NCI-H146 (cell line): ENCODE data around the gene CRACDL.

ENCODE experiments used
- DNase-seq: peaks from one replicate; lab custom pipeline; 2025; lab: John Stamatoyannopoulos, UW

CRACDL gene

DNA sequence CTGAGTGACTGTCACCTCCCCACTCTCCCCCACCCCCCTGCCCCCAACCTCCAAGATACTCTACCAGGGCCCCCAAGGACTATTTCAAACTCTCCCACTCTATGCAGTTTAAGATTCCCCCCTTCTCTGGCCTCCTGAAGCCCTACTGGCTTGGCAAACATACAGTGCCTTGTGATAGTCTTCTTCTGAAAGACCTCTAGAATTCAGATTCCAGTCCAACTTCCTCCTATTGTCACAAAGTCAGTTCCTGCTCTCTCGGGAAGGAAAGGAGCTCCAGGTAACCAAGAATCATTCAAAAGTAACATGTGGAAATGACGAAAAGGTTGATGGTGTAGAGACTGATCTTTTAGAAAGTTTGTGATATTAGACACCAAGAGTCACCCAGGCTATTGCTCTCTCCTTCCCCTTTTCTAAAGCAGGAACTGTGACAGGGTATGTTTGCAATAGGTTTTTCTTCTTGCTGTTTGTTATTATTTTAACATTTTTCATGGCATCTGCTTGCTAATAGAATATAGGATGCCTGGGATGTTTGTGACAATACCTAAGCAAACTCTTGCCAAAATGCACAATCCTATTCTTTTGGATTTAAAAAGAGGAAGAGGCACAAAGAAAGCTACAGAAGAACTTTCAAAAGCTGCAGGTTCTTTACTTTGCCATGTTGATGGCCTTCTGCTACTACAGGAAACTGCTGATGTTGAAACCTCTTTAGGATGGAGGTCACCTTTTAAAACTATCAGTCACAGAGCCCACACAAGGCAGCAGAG lies 111.6 kb downstream of the CRACDL start:
- no peak for DNase-seq

DNA sequence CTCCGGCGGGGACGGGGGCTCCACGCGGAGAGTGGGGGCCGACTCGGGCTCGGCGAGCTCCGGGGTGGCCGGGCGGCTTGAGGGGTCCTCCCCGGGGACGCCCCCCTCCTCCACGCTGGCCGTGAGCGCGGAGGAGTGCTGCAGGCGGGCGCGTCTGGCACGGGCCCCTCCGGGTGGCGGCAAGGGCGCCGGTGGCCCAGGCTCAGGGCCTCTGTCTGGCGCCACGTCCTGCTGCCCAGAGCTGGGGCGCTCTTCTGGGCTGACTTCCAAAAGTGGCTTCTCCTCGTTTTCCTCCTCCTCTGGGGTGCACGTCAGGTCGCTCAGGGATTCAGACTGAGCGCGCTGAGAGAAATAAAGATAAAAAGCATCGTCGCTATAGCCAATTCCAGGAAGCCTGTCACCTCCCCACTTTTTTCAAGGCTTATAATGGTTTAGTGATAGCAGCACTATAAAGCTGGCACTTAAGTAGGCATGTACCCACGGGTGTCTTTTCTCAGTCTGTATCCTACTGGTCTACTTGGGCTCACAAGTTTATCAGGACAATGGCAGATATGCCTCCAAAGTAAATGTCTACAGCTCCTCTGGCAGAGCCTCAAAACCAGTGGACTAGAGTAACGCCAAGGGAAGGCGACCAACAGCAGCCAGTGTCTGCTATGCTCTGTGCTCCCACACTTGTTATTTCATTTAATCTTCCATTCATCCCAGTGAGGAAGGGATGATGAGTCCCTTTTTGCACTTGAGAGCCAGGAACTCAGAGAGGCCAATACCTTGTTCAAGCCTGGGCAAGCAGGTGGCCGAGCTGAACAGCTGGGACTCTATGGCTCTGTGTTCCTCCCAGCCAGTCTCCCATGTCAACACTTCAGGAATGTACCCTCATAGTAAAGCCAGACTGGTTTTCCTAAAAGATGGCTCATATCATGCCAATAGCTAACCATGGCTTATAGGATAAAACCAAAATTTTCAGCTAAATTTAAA lies 112.5 kb downstream of the CRACDL start:
- no peak for DNase-seq

DNA sequence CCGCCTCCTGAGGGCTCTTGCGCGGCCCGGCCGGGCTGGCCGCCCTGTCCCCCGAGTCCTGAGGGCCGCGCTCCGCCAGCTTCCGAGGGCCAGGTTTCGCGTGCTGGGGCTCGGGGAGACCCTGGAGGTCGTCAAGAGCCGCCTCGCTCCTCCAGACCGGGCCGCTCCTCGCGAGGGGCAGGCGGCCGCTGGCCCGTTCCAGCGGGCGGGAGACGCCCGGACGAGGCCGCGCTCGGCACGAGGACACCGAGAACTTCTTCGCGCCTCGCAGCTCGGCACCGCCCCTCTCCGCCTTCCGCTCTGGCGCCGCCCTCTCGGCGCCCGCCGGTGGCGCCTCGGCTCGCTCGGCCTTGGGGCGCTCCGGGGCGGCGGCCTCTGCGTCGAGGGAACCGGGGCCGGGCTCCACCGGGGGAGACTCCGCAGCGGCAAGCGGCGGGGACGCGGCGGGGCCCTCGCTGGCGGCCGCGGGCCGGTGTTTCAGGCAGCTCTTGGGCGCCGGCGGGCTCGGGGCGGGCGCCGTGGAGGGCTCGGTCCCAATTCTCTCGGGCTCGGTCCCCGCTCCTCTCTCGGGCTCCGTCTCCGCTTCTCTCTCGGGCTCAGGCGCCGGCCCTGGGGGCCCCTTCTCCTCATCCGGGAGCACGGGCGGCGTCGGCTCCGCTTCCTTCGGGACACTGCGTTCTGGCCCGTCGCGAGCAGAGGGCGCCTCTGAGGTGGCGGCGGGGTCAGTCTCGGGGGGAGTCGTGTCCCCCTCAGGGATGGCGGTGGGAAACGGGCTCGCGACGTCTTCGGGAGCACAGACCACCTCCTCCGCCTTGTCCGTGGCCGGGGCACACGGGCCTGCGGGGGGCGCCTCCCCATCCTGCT lies 113.5 kb downstream of the CRACDL start:
- DNase-seq, result no peak

- DNase-seq, result no peak
Measured at GRCh38 chr2:98821629-98822135, 114.3 kb downstream of the CRACDL start.

- no peak for DNase-seq
Measured at GRCh38 chr2:98819231-98819766, 116.7 kb downstream of the CRACDL start.

DNA sequence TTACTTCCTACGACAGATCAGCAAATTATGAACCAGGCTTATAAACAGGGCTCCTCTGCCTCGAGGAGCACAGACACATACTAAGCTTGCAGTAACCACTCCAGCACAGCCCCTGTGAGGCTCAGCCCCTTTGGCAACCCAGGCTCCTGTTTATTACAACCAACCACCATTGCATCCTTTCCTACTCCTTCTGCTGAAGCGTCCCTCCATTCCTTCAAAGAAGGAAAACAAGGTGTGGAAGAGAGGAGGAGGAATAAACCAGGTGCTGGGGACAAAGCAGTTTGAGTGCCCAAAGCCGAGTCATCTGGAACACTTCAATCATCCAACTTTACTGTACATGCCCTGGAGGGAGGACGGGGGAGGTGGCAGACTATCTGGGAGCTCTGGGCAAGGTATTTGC lies 117.9 kb downstream of the CRACDL start:
- DNase-seq, result no peak

GRCh38 chr2:98816281-98816680 lies 119.7 kb downstream of the CRACDL start:
- DNase-seq, result no peak

GRCh38 chr2:98815795-98816194 lies 120.2 kb downstream of the CRACDL start:
- DNase-seq, result no peak

DNA sequence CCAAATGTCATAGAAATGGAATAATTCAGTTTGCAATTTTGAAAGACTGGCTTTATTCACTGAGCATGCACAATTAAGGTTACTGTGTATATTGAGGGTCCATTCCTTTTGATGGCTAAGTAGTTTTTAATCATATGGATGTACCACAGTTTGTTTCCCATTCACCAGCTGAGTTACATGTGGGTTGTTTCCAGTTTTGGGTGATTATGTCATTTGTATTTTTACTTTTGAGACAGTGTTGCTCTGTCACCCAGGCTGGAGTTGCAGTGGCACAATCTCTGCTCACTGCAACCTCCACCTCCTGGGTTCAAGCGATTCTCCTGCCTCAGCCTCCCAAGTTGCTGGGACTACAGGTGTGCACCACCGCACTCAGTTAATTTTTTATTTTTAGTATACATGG lies 124.3 kb downstream of the CRACDL start:
- DNase-seq, result no peak

DNA sequence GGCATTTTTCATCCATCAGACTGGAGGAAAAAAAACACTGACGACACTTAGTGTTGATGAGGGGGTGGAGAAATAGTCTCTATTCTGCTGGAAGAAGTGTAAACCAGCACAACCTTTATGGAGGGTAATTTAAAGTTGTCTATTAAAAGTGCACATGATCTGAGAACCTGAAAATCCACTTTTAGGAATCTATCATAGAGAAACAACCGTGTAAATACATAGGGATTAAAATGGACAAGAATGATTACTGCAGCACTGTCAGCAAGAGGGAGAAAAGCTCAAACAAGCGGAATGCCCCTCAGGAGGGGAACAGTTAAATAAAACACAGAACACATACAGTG lies 125.5 kb downstream of the CRACDL start:
- no peak for DNase-seq

DNA sequence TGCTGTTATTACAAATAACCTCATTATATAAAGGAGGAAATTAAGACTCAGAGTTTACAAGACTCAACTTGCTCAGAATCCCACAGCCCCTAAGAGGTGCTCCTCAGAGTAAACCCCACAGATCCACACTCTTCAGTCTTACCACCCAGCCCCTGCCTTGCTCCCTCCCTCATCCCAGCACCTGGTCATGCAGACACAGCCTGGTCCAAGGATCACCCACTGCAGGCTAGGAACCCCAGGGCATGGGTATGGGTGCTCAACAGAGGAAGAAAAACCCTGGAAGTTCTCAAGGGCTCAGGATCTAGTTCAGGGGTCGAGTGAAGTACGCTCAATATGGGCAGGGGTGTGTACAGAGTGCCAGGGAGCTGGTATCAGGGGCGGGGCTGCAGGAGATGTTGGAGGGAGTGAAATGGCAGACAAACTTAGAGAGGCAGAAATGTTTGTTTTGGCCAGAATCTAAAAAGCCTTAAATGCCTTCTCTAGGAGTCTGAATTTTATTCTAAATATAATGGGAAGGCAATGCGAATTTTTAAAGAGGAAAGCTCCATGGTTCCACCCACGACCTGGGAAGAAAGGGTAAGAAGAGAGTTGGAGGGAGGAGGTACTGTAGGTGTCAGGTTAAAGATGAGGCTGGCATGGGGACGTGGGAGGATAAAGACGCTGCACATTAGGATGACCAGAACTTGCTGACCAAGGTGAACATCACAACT lies 126.0 kb downstream of the CRACDL start:
- no peak for DNase-seq

GRCh38 chr2:98809116-98809515 lies 126.9 kb downstream of the CRACDL start:
- no peak for DNase-seq

GRCh38 chr2:98808546-98808945 lies 127.5 kb downstream of the CRACDL start:
- no peak for DNase-seq

- no peak for DNase-seq
Measured at GRCh38 chr2:98807929-98808328, 128.1 kb downstream of the CRACDL start.

DNA sequence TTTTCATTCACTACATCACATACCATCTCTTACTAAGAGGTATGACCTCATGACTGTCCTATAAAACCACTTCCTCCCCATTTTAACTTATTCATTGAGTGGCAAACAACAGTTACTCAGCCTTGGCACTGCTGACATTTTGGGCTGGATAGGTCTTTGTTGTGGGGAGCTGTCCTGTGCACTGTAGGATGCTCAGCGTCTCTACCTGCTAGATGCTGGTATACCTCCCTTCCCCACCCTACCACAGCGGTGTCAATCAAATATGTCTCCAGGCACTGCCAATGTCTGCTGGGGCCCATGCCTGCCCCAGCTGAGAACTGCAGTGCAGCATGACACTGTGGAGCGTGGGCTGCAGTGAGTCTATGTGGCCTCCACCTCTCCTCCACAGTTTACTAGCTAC lies 128.8 kb downstream of the CRACDL start:
- no peak for DNase-seq

DNA sequence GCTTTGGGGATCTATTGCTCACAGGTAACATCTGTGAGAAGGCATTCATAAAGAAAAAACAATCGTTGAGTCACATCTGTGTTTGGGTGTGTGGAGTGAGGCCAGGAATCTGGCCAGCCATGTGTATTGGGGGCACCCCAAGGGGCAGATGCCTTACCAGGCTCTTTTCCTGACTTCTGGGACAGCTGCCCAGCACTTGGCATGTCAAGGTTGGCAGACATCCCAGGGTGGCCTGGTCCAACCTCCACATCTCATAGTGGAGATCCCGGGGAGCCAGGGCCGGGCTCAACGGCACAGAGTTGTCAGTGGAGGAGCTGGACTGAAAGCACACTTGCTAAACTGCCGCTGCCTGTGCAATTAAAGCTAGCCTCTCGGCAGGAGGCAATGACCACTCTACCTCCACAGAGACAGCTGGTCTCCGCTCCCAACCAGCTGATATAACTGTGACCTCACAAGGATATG lies 129.8 kb downstream of the CRACDL start:
- peak; percentile 84 for DNase-seq

- DNase-seq, result peak; percentile 81
Measured at GRCh38 chr2:98805412-98806171, 130.4 kb downstream of the CRACDL start.

GRCh38 chr2:98804736-98805135 lies 131.3 kb downstream of the CRACDL start:
- no peak for DNase-seq

- peak; percentile 29 for DNase-seq
Measured at GRCh38 chr2:98804265-98804650, 131.8 kb downstream of the CRACDL start.
